ENCODE results near the gene VSNL1.

The VSNL1 gene

DNA sequence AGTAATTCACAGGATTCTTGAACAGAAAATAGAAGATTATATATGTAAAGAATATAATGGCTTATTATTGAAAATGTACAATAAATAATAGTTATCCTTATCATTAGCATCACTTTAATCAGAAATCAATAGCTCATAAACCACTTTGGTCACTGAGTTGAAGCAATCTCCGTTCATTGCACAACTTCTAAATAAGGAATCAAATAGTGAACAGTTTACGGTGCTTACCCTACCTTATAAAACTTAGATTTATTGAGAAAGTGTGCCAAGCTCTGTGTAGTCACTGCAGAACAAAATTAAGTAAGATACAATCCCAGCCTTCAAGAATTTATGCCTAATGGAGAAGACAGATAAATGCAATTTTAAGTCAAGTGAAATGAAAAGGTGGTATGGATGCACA, 6.7 kb downstream of the VSNL1 start:
- Histone ChIP-seq H3K36me3 (ENCODE audit: insufficient read depth, low read length) (no peaks in the 10 kb centered on the region), H3K4me2 (ENCODE audit: low read depth, low read length, poor library complexity, severe bottlenecking) (no peak overlapping the region), H3K9me3 (ENCODE audit: insufficient read depth, low read depth, low read length) (no peaks in the 10 kb centered on the region), H3K27me3 (ENCODE audit: insufficient read depth, low read length, poor library complexity, severe bottlenecking) (no peaks in the 10 kb centered on the region), H3K9ac (ENCODE audit: low read depth, low read length, poor library complexity, severe bottlenecking) (no peak overlapping the region), H3K79me2 (ENCODE audit: insufficient read depth, low read length) (no peaks in the 10 kb centered on the region), H3F3A (ENCODE audit: low read depth) (no peaks in the 10 kb centered on the region), H2AFZ (ENCODE audit: low read length) (no peak overlapping the region), H4K20me1 (ENCODE audit: insufficient read depth, low read length, poor library complexity, severe bottlenecking) (no peaks in the 10 kb centered on the region), H3K4me3 (ENCODE audit: low read length, poor library complexity, severe bottlenecking) (no peak overlapping the region), H3K9me2 (replicated peaks; ENCODE audit: low read depth, low read length) (no peaks in the 10 kb centered on the region), H3K4me1 (ENCODE audit: insufficient read depth, low read length, poor library complexity, severe bottlenecking) (no peaks in the 10 kb centered on the region)
- TF ChIP-seq EZH2phosphoT487 (IDR thresholded peaks at IDR 0.05; ENCODE audit: borderline replicate concordance), result no peak
- TF ChIP-seq, protein P1, sequence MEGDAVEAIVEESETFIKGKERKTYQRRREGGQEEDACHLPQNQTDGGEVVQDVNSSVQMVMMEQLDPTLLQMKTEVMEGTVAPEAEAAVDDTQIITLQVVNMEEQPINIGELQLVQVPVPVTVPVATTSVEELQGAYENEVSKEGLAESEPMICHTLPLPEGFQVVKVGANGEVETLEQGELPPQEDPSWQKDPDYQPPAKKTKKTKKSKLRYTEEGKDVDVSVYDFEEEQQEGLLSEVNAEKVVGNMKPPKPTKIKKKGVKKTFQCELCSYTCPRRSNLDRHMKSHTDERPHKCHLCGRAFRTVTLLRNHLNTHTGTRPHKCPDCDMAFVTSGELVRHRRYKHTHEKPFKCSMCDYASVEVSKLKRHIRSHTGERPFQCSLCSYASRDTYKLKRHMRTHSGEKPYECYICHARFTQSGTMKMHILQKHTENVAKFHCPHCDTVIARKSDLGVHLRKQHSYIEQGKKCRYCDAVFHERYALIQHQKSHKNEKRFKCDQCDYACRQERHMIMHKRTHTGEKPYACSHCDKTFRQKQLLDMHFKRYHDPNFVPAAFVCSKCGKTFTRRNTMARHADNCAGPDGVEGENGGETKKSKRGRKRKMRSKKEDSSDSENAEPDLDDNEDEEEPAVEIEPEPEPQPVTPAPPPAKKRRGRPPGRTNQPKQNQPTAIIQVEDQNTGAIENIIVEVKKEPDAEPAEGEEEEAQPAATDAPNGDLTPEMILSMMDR (conservative IDR thresholded peaks at IDR 0.05; ENCODE audit: low read length), result no peak

DNA sequence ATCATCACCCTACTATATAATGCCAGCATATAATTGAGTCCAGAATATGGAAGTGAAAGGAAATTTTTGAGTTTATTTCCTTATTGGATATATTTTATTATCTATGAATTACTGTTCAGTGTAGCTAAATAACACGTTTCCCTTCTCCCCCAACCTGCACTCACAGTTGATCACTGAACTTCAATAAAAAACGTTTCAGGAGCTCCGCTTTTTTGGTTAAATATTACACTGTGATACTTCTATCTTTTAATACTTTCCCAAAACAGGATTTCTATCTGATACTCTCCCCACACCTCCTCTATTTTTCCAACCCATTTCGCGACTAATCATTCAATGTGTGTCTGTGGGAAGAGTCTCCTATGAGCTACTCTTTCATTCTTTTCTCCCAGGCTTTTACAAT, 7.2 kb downstream of the VSNL1 start:
- Histone ChIP-seq H4K20me1 (ENCODE audit: insufficient read depth, low read length, poor library complexity, severe bottlenecking) (no peaks in the 10 kb centered on the region), H3K9ac (ENCODE audit: low read depth, low read length, poor library complexity, severe bottlenecking) (no peak overlapping the region), H3K36me3 (ENCODE audit: insufficient read depth, low read length) (no peaks in the 10 kb centered on the region), H3K4me2 (ENCODE audit: low read depth, low read length, poor library complexity, severe bottlenecking) (no peak overlapping the region), H2AFZ (ENCODE audit: low read length) (no peak overlapping the region), H3K9me2 (replicated peaks; ENCODE audit: low read depth, low read length) (no peaks in the 10 kb centered on the region), H3K4me3 (ENCODE audit: low read length, poor library complexity, severe bottlenecking) (no peak overlapping the region), H3K79me2 (ENCODE audit: insufficient read depth, low read length) (no peaks in the 10 kb centered on the region), H3K9me3 (ENCODE audit: insufficient read depth, low read depth, low read length) (no peaks in the 10 kb centered on the region), H3F3A (ENCODE audit: low read depth) (no peaks in the 10 kb centered on the region), H3K4me1 (ENCODE audit: insufficient read depth, low read length, poor library complexity, severe bottlenecking) (no peaks in the 10 kb centered on the region), H3K27me3 (ENCODE audit: insufficient read depth, low read length, poor library complexity, severe bottlenecking) (no peaks in the 10 kb centered on the region)
- TF ChIP-seq EZH2phosphoT487 (IDR thresholded peaks at IDR 0.05; ENCODE audit: borderline replicate concordance), result no peak
- TF ChIP-seq, protein P1 (conservative IDR thresholded peaks at IDR 0.05; ENCODE audit: low read length), result no peak

DNA sequence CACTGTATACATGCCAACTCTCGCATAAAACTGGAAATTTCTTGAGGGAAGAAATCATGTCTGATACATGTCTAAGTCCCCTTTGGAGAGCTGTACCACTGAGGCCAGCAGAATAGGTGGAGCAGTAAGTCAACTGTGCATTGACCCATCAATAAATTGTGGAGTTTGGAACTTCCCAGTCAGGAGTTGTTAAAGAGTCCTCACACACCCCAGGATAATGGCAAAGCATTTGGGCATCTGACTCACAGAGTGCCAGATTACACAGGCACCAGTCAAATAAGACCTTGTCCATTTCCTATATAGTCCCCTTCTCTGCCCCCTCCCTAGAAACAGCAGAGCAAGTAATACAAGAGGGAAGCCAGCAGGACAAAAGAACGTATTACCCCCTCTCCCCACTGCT, 10.4 kb downstream of the VSNL1 start:
- Histone ChIP-seq H3F3A (ENCODE audit: low read depth) (no peaks in the 10 kb centered on the region), H3K9me3 (ENCODE audit: insufficient read depth, low read depth, low read length) (no peaks in the 10 kb centered on the region), H3K9me2 (replicated peaks; ENCODE audit: low read depth, low read length) (no peaks in the 10 kb centered on the region), H3K36me3 (ENCODE audit: insufficient read depth, low read length) (no peaks in the 10 kb centered on the region), H3K4me3 (ENCODE audit: low read length, poor library complexity, severe bottlenecking) (no peak overlapping the region), H3K79me2 (ENCODE audit: insufficient read depth, low read length) (no peaks in the 10 kb centered on the region), H3K9ac (ENCODE audit: low read depth, low read length, poor library complexity, severe bottlenecking) (no peak overlapping the region), H3K27me3 (ENCODE audit: insufficient read depth, low read length, poor library complexity, severe bottlenecking) (no peaks in the 10 kb centered on the region), H2AFZ (ENCODE audit: low read length) (no peak overlapping the region), H3K4me2 (ENCODE audit: low read depth, low read length, poor library complexity, severe bottlenecking) (no peak overlapping the region), H3K4me1 (ENCODE audit: insufficient read depth, low read length, poor library complexity, severe bottlenecking) (no peaks in the 10 kb centered on the region), H4K20me1 (ENCODE audit: insufficient read depth, low read length, poor library complexity, severe bottlenecking) (no peaks in the 10 kb centered on the region)
- no peak for TF ChIP-seq EZH2phosphoT487 (IDR thresholded peaks at IDR 0.05; ENCODE audit: borderline replicate concordance)
- TF ChIP-seq, protein P1 (conservative IDR thresholded peaks at IDR 0.05; ENCODE audit: low read length), result no peak

Data from Loucy (cell line).